ENCODE results near the gene SLTM.

DNA sequence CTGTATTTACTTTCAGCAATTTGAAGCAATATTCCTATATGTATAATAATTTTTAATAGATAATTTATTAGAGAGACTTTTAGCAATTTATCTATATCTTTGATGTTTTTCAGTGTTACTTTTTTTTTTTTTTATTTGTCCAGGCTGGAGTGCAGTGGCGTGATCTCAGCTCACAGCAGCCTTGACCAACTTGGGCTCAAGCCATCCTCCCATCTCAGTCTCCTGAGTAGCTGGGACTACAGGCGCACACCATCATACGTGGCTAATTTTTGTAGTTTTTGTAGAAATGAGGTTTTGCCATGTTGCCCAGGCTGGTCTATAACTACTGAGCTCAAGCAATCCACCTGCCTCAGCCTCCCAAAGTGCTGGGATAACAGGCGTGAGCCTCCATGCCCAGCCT is 25.3 kb upstream of the SLTM start:
- TF ChIP-seq EZH2phosphoT487 (IDR thresholded peaks at IDR 0.05; ENCODE audit: low read length): no peak
- TF ChIP-seq, protein P1, sequence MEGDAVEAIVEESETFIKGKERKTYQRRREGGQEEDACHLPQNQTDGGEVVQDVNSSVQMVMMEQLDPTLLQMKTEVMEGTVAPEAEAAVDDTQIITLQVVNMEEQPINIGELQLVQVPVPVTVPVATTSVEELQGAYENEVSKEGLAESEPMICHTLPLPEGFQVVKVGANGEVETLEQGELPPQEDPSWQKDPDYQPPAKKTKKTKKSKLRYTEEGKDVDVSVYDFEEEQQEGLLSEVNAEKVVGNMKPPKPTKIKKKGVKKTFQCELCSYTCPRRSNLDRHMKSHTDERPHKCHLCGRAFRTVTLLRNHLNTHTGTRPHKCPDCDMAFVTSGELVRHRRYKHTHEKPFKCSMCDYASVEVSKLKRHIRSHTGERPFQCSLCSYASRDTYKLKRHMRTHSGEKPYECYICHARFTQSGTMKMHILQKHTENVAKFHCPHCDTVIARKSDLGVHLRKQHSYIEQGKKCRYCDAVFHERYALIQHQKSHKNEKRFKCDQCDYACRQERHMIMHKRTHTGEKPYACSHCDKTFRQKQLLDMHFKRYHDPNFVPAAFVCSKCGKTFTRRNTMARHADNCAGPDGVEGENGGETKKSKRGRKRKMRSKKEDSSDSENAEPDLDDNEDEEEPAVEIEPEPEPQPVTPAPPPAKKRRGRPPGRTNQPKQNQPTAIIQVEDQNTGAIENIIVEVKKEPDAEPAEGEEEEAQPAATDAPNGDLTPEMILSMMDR (IDR thresholded peaks at IDR 0.05; ENCODE audit: low read length): no peak

Data from MM.1S (cell line).